ENCODE measurements around the gene IL13RA1.

The IL13RA1 gene

DNA sequence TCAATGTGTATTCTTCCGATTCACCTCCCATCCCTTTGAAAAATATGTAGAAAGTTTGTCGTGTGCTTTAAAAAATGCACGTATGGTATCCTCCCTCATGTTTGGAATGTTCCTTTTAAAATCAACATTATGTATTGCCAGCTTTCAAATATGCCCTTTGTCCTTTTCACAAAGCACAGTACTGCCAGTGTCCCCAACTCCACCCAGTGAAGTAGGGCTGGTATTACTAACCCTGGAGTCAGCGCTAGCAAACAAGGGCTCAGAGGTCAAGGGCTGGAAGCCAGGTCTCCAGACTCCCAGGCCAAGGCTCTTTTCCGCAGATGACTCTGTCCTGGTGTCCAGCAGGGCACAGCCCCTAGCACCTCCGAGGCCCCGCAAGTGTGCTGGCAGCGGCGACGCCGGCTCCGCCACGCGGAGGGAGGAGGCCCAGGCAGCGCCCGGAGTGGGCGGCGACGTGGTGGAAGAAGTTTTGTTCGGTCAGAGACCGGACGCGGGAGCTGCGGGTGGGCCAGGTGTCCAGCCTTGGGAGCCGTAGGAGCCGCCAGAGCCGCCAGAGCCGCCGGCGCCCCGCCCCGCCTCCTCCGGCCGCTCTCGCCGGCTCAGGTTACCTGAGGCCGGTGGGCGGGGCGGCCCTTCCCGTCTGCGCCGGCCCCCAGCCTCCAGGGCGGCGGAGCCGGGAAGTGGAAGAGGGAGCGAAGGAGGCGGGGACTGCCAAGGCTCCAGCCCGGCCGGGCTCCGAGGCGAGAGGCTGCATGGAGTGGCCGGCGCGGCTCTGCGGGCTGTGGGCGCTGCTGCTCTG lies at the start of gene IL13RA1:
TSS of gene IL13RA1 (plus strand) at position 720 of the 799 bp plus-strand sequence. CDS start at position 753, 33 bp downstream.
- TF ChIP-seq GATA3 (IDR thresholded peaks at IDR 0.05; ENCODE audit: low read depth, low read length) (no peak), GATA2 (IDR thresholded peaks at IDR 0.05; ENCODE audit: low read depth, low read length) (no peak)

DNA sequence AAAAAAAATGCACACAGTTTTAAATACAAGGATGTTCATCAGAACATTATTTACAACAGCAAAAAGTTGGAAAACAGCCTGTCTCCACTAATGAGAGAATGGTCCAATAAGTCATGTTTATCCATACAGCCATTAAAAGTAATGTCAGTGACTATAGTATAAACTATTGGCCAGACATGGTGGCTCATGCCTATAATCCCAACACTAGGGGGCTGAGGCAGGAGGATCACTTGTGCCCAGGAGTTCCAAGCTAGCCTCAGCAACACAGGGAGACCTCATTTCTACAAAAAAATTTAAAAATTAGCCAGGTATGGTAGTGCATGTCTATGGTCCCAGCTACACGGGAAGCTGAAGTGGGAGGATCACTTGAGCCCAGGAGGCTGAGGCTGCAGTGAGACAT lies 48.1 kb upstream of the IL13RA1 start:
- no peak for TF ChIP-seq GATA2 (IDR thresholded peaks at IDR 0.05; ENCODE audit: low read depth, low read length)
- no peak for TF ChIP-seq GATA3 (IDR thresholded peaks at IDR 0.05; ENCODE audit: low read depth, low read length)

DNA sequence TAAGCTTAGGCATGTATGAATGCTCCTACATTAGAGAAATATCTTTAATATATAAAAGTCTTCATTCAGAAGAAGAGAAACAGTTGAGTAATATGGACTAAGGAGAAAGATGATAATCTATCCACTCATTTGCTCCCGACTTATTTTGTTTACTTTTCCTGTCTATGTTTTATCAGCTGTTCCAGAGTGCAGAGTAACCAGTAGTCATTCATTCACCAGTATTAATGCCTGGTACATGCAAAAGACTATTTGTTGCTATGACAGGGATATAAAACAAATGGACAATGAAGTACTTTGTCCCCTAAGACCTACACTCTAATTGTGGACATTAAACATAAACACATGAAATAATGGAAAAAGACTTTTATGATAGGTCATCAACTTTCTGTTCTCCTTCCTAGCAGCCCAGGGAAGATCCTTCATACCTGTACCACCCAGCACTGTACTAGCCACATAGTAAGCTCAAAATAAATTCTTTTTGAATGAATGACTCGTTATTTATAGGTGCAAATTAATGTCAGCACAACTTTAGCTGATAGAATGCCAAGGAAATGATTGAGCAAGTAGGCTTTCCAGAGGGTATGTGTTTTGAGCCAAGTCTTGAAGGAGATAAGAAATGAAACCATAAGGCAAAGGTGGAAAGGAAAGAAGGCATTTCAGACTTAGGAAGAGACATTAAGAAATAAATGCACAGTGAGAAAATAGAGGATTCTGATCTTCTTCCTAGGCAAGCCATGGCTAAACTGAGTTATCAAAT lies 45.0 kb upstream of the IL13RA1 start:
- TF ChIP-seq GATA3 (IDR thresholded peaks at IDR 0.05; ENCODE audit: low read depth, low read length) (no peak), GATA2 (IDR thresholded peaks at IDR 0.05; ENCODE audit: low read depth, low read length) (no peak)

DNA sequence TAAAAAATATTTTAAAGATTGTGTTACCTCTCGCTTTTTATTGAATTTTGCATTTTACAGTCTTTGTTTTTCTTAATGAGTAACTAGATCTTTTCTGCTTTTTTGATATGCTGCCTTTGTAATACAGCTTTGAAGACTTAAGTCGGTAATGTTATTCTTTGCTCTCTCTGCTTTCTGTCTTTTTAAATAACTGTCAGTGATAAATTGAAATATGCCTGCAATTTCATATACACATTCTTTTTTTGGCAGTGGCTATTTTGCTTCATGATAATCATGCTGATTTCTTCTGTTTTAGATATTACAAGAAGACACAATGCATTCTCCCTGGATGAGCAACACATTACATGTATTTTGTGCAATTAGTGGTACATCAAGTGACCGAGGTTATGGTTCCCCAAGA lies 42.0 kb upstream of the IL13RA1 start:
- TF ChIP-seq GATA2 (IDR thresholded peaks at IDR 0.05; ENCODE audit: low read depth, low read length) = no peak
- no peak for TF ChIP-seq GATA3 (IDR thresholded peaks at IDR 0.05; ENCODE audit: low read depth, low read length)

DNA sequence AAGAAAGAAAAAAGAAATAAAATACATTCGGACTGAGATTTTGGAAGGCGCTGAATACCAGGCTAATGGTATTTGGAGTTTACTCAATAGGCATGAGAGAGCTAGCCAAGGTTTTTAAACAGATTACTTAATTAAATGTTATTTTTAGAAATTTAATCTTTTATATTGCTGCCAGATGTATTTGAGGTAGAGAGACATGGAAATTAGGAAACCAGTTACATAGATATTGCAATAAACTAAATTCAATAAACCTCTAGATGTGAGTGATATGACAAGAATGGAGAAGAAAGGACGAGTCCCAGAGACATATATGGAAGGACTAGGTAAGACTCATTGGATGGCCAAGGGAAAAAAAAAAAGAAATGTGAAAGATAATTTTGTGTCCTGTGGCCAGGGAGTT lies 38.5 kb upstream of the IL13RA1 start:
- no peak for TF ChIP-seq GATA2 (IDR thresholded peaks at IDR 0.05; ENCODE audit: low read depth, low read length)
- TF ChIP-seq GATA3 (IDR thresholded peaks at IDR 0.05; ENCODE audit: low read depth, low read length) = no peak

DNA sequence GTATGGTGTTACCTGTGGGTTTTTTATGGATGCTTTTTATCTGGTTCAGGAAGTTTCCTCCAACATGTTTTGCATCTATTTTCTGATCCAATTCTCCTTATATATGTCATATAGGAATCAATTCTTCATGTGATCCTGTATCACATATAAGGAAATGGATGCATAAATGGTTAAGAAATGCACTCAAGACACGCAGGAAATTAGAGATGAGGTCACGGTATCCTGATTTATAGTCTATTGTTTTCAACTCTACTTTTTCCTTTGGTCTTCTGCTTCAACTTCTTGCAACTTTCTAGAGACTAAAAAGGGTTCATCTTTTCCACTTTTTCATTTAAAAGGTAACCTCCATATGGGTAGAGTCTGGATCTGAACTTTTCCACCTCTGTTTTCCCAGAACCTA lies 33.6 kb upstream of the IL13RA1 start:
- TF ChIP-seq GATA3 (IDR thresholded peaks at IDR 0.05; ENCODE audit: low read depth, low read length) (no peak), GATA2 (IDR thresholded peaks at IDR 0.05; ENCODE audit: low read depth, low read length) (no peak)

DNA sequence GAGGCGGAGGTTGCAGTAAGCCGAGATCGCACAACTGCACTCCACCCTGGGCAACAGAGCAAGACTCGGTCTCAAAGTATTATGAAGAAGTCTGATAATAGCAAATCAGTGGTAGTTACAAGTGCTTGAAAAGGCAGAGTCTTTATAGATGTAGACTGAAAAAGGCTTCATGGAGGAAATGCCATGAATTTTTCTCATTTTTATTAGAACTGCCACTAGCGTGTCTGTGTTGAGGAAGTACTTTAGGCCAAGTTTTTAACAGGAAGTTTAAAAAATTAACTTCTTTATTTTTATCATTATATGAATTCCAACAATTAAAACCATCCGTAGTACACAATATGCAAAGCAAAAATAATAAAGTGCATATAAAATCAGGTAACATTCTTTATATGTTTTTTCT lies 32.8 kb upstream of the IL13RA1 start:
- TF ChIP-seq GATA3 (IDR thresholded peaks at IDR 0.05; ENCODE audit: low read depth, low read length) (no peak), GATA2 (IDR thresholded peaks at IDR 0.05; ENCODE audit: low read depth, low read length) (no peak)

DNA sequence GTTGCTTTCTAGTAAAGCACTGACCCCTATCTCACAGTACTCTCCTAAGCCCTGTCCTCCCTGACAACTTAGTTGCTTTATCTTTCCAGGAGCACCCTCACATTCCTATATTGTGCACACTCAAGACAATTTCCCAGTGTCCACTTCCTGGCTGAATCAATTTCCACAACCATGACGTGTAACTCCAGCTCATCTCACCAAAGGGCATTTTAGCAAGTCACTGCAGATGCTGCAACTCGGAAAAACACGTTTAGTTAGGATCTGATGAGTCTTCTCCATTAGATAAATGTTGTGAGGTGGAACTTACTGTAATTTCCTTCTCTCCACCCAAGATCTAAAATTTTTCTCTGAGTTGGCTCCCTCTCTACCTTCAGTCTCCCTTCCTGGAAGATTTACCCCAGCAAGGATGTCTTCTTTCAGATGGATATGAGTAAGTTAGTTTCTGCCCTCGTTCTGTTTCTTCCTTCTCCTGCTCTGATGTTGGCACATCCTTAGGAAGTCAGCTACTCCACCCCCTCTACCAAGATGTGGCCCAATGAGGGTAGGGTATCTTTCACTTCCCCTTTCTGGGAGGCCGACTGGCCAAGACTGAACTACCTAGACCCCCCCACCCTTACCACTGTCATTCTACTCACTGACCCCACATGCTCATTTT lies 28.8 kb upstream of the IL13RA1 start:
- TF ChIP-seq GATA2 (IDR thresholded peaks at IDR 0.05; ENCODE audit: low read depth, low read length) = no peak
- no peak for TF ChIP-seq GATA3 (IDR thresholded peaks at IDR 0.05; ENCODE audit: low read depth, low read length)

DNA sequence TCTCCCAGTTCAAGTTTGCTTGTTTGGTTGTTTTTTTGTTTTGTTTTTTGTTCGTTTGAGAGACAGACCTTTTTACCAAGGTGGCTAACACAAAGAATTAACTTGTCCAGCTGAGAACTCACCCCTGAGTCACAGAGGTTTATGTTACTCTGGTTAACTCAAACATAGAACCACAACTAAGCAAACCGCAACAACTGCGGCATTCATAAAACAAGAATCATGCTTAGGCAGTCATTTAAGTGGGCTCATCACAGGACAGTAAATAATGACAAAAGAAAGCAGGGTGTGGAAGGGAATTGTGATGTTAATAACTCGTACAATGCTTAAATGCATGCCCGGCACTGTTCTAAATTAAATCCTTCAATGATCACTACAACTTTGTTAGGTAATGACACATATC lies 24.7 kb upstream of the IL13RA1 start:
- no peak for TF ChIP-seq GATA2 (IDR thresholded peaks at IDR 0.05; ENCODE audit: low read depth, low read length)
- TF ChIP-seq GATA3 (IDR thresholded peaks at IDR 0.05; ENCODE audit: low read depth, low read length) = no peak

DNA sequence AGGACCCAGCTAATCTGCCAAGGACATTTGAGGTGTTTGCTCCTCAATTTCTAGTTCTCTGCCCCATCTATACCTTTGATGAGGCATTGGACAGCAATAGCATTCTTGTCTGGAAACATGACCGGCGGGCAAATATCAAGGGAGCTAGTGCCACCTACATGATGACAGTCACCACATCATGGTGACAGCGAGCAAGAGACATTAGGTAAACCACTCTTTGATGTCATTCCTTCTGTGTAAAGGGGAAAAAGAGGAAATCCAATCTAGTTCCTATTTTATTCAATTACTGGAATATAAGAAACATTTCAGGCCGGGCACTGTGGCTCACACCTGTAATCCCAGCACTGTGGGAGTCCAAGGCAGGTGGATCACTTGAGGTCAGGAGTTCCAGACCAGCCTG lies 20.7 kb upstream of the IL13RA1 start:
- TF ChIP-seq GATA3 (IDR thresholded peaks at IDR 0.05; ENCODE audit: low read depth, low read length) (no peak), GATA2 (IDR thresholded peaks at IDR 0.05; ENCODE audit: low read depth, low read length) (no peak)

DNA sequence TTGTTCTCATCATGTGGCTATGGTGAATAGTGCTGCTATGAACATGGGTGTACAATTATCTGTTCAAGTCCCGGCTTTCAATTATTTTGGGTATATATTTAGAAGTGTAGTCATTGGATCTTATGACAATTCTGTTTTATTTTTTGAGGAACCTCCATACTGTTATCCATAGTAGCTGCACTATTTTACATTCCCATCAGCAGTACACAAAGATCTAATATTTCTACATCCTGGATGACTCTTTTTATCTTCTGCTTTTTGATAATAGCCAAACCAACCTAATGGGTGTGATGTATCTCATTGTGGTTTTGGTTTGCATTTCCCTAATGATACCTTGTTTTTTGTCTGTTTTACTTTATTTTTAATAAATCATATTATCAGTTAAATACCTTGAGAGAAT lies 12.9 kb upstream of the IL13RA1 start:
- no peak for TF ChIP-seq GATA3 (IDR thresholded peaks at IDR 0.05; ENCODE audit: low read depth, low read length)
- no peak for TF ChIP-seq GATA2 (IDR thresholded peaks at IDR 0.05; ENCODE audit: low read depth, low read length)

DNA sequence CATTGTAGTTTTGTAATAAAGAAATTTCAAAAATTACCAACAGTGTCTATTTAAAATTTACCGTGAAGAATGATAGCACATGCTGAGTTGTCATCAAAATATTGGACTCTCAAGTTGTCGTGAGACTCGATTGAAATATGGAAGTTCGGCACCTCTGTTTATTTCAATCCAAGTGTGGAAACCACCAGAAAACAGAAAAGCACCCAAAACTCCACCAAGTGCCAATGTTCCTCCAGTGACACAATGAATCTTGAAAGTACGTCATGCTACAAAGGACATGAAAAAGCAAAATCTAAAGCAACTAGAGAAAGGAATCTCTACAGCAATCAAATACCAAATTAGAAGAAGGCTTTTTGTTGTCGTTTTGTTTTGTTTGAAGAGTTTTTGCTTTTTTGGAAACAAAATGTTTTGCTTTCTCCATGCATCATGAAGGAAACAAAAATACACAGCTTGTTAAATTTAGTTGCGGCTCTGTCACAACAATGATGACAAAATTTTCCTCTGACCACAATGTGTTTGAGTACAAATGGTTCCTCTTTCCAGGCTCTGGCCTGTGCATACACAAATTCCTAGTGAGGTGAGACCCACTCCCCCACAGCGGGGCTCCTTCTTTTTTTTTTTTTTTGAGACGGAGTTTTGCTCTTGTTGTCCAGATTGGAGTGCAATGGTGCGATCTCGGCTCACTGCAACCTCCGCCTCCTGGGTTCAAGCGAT lies 9.6 kb upstream of the IL13RA1 start:
- TF ChIP-seq GATA2 (IDR thresholded peaks at IDR 0.05; ENCODE audit: low read depth, low read length) = no peak
- no peak for TF ChIP-seq GATA3 (IDR thresholded peaks at IDR 0.05; ENCODE audit: low read depth, low read length)

DNA sequence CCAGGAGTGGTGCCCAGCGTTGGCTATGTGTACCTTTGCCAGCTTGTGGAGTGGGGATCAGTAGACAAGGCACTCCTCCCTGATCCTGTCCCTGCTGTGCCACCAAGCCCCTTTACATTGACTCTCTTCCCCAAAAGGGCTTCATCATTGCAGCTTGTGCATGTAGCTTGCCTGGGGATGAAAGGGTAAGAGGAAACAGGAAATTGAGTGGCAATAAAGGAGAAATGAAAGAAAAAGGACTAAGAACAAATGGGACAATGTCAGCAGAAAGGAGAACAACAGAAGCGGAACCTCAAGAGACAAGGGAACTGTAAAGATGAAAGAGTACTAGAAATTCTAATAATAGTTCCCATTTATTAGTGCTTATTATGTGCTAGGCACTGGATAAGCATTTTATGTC lies 8.7 kb upstream of the IL13RA1 start:
- TF ChIP-seq GATA3 (IDR thresholded peaks at IDR 0.05; ENCODE audit: low read depth, low read length) (no peak), GATA2 (IDR thresholded peaks at IDR 0.05; ENCODE audit: low read depth, low read length) (no peak)

All from SH-SY5Y (cell line).